SK-N-MC (cell line): ENCODE data around the gene TRIM75.
"Not testable (repeated sequence)": the region's sequence is repeated elsewhere in the genome, so short reads cannot be mapped to it uniquely, and the experiment has no call there.

ENCODE experiments used
- DNase-seq: peaks from one replicate; pipeline ENCODE4 v3.0.0-alpha.2; 2011; ENCODE audit warnings: low read depth, low spot score
- H3K27ac ChIP-seq: fragments of 200-600 bp; sonication (generic); 2 replicates; pipeline ENCODE4 v1.5.1; 2016; ENCODE audit warnings: mixed run types
- H3K36me3 ChIP-seq: fragments of 200-600 bp; sonication (generic); 2 replicates; pipeline ENCODE4 v1.6.1; 2017; ENCODE audit warnings: antibody characterized with exemption, low read length, mixed read lengths; ENCODE audit not compliant: insufficient read depth
- H3K4me3 ChIP-seq: fragments of 200-600 bp; sonication (generic); 2 replicates; pipeline ENCODE4 v1.5.1; 2016
- H3K9ac ChIP-seq: fragments of 200-600 bp; sonication (generic); 2 replicates; pipeline ENCODE4 v1.8.0; 2017; ENCODE audit warnings: mixed run types, mixed read lengths; ENCODE audit not compliant: insufficient read length
- H3K9me3 ChIP-seq: fragments of 200-600 bp; sonication (generic); 2 replicates; pipeline ENCODE4 v1.6.1; 2017; ENCODE audit warnings: low read depth, mild to moderate bottlenecking, antibody characterized with exemption, low read length, moderate library complexity, mixed read lengths
- EZH2 ChIP-seq: fragments of 200-600 bp; sonication (generic); IDR thresholded peaks from one replicate; pipeline ENCODE4 v1.6.1; 2017; ENCODE audit warnings: antibody characterized with exemption
- FOXP2 ChIP-seq: optimal IDR thresholded peaks from 2 replicates; pipeline ENCODE3; 2011; ENCODE audit warnings: mild to moderate bottlenecking, moderate library complexity; ENCODE audit not compliant: insufficient read depth; ENCODE audit errors: extremely low read length, control extremely low read depth
- POLR2AphosphoS5 ChIP-seq: IDR thresholded peaks from 2 replicates; pipeline ENCODE4 v1.6.1; 2012; ENCODE audit warnings: mild to moderate bottlenecking, low read depth, low read length, borderline replicate concordance

The TRIM75 gene

DNA sequence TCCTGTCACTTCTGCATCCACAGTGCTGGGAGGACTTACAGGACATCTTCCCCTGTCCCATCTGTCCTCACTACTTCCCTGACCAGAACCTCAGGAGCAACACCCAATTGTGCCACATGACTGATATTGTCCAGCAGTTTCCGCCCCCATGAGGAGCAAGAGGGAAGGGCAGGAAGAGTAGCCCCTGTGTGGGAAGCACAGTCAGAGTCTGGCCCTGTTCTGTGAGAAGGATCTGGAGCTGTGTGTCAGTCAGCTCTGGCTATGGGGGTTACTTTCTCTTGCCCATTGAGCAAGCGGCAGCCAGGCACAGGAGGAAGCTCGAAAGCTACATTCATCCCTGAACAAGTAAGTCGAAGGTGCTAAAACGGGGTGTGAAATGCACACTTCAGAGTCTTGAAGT lies 36.7 kb upstream of the TRIM75 start:
- DNase-seq, result no peak
- H3K4me3 ChIP-seq, result no peak overlapping the region
- no peaks in the 10 kb centered on the region for H3K36me3 ChIP-seq
- no peaks in the 10 kb centered on the region for H3K9me3 ChIP-seq
- no peak overlapping the region for H3K27ac ChIP-seq
- H3K9ac ChIP-seq, result no peak overlapping the region
- no peak for TF ChIP-seq EZH2
- TF ChIP-seq POLR2AphosphoS5, result no peak
- no peak for TF ChIP-seq FOXP2

DNA sequence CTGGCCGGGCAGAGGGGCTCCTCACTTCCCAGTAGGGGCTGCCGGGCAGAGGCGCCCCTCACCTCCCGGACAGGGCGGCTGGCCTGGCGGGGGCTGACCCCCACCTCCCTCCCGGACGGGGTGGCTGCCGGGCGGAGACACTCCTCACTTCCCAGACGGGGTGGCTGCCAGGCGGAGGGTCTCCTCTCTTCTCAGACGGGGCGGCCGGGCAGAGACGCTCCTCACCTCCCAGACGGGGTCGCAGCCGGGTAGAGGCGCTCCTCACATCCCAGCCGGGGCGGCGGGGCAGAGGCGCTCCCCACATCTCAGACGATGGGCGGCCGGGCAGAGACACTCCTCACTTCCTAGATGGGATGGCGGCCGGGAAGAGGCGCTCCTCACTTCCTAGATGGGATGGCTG lies 33.7 kb upstream of the TRIM75 start:
- H3K9ac ChIP-seq, H3K4me3 ChIP-seq, H3K36me3 ChIP-seq: not testable (repeated sequence)

DNA sequence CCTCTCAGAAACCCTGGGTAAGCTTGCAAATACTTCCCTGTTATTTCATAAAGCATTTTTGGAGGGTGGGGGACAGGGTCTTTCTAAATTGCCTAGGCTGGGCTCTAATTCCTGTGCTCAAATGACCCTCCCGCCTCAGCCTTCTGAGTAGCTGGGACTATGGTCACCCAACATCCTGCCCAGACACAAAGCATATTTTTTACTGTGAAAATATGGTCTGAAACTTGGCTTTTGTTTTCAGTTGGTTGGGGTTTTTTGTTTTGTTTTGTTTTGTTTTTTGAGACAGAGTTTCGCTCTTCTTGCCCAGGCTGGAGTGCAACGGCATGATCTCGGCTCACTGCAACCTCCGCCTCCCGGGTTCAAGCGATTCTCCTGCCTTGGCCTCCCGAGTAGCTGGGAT lies 27.9 kb upstream of the TRIM75 start:
- not testable (repeated sequence) for H3K9me3 ChIP-seq, H3K4me3 ChIP-seq, H3K9ac ChIP-seq, DNase-seq, H3K36me3 ChIP-seq, H3K27ac ChIP-seq

More for the DNA sequence above, 33.7 kb upstream of the TRIM75 start:
- not testable (repeated sequence) for H3K27ac ChIP-seq, H3K9me3 ChIP-seq, DNase-seq

DNA sequence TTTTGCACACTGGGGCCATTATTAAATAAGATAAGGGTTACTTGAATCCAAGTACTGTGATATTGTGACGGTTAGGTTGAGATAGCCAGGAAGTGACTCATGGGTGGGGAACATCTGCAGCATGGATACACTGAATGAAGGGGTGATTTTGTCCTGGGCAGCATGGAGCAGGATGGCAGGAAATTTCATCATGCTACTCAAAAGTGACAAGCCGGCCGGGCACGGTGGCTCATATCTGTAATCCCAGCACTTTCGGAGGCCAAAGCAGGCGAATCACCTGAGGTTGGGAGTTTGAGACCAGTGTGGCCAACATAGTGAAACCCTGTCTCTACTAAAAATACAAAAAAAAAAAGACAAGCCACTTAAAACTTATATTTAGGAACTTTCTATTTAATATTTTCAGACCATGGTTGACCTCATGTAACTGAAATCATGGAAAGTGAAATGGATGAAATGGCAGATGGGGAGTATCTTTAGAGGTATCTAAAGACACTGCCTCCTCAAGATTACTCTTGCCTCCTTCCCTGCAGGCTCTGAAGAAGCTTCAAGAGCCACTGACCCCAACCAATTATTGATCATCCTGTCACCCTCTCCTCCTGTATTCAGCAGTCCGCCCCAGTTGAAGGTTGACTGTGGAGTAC lies 25.8 kb upstream of the TRIM75 start:
- H3K36me3 ChIP-seq, result no peaks in the 10 kb centered on the region
- H3K9me3 ChIP-seq, result no peaks in the 10 kb centered on the region
- no peak for TF ChIP-seq FOXP2
- no peak for TF ChIP-seq POLR2AphosphoS5
- no peak for TF ChIP-seq EZH2
- H3K27ac ChIP-seq, result no peak overlapping the region
- no peak overlapping the region for H3K4me3 ChIP-seq
- DNase-seq, result no peak
- no peak overlapping the region for H3K9ac ChIP-seq

DNA sequence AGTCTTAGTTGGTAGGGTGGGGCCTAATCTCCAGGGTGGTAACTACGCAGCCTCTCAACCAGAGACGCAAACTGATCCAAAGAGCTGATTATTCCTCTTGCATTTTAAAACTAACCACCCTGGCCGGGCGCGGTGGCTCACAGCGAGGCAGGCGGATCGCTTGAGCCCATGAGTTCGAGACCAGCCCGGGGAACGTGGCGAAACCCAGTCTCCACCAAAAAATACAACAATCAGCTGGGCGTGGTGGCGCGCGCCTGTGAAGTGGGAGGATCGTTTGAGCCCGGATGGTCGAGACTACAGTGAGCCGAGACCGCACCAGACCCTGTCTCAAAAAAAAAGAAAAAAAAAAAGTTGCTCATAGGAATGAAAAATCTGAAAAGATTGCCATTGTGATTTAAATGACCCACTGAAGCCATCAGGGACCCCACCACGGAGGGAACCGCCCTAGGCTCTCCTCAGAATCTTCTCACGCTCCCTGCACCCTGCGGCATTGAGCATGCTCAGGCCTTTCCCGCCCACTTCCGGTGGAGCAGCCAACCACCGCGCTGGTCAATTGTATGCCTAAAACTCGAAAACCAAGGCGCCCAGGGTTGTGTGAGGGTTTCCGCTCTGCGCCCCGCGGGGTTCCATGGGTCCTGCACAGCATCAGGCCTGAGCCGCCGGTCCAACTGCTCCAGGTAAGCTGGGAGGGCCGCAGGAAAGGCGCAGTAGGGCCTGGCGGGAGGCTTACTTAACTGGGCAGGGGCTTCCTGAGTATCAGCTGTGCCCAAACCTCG lies 22.0 kb upstream of the TRIM75 start, which contains the start of gene TRIM60:
Gene TRIM60 (plus strand): TSS at position 564 of the 776 bp plus-strand sequence. CDS start 8,074 bp downstream, outside the sequence.
- H3K27ac ChIP-seq, result no peak within 1 kb of the TSS
- DNase-seq, result no peak
- TF ChIP-seq FOXP2, result no peak
- no peak within 1 kb of the TSS for H3K9ac ChIP-seq
- H3K36me3 ChIP-seq, result no peaks in the 10 kb centered on the region
- H3K9me3 ChIP-seq, result no peaks in the 10 kb centered on the region
- H3K4me3 ChIP-seq, result no peak within 1 kb of the TSS

DNA sequence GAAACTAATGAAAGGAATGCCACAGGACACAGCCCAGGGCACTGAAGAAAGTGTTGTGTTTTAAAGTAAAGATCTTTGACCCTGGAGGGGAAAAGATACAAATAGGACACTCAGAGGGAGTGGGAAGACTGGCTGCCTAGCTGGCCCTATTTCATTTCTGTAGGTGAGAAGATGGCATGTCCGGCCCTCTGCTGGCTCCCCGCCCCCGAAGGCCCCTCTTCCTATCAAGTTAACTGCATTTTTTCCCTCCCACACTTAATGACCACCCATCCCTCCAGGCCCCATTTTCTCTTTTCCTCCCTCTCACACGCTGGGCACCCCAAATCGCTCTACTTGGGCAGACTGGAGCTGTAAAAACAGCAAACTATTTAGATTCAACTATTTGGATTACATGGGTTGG lies 5.5 kb upstream of the TRIM75 start:
- DNase-seq, result no peak
- Histone ChIP-seq H3K4me3 (no peak overlapping the region), H3K9me3 (no peaks in the 10 kb centered on the region), H3K9ac (no peak overlapping the region), H3K36me3 (no peaks in the 10 kb centered on the region), H3K27ac (no peak overlapping the region)
- TF ChIP-seq EZH2 (no peak), POLR2AphosphoS5 (no peak), FOXP2 (no peak)

DNA sequence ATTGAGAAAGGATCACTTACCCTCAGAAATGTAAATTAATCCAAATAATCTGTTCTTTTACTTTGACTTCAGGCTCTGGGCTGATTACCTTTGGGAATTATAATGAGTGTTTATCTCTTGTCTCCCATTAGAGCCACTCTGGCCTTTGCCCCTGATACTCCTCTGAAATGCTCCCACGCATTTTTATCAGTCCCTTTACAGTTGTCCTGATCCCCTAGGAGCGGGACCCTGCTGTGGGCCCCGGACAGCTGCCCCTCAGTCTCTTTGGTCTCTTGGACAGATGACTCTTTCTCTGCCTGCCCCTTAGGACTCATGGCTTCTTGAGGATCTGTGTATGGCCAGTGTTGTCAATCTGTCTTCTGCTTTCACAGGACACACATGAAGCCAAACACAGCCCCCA lies 1.0 kb upstream of the TRIM75 start:
- H3K9ac ChIP-seq, result no peak overlapping the region
- no peak overlapping the region for H3K4me3 ChIP-seq
- no peaks in the 10 kb centered on the region for H3K9me3 ChIP-seq
- no peak overlapping the region for H3K27ac ChIP-seq
- no peak for DNase-seq
- H3K36me3 ChIP-seq, result no peaks in the 10 kb centered on the region
- TF ChIP-seq POLR2AphosphoS5 (no peak), FOXP2 (no peak), EZH2 (no peak)

DNA sequence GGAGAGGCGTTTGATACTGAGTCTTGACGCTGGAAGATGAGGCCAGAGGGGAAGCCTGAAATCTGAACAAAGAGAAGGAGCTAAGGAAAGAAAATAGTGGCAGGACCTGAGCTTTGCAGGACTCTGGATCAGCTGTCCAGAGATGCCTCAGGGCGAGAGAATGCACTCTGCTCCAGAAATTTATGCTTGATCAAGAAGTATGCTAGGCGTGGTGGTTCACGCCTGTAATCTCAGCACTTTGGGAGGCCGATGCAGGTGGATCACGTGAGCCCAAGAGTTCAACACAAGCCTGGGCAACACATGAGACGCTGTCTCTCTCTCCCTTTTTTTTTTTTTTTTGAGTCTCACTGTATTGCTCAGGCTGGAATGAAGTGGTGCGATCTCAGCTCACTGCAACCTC lies 1.9 kb downstream of the TRIM75 start:
- Histone ChIP-seq H3K36me3 (no peaks in the 10 kb centered on the region), H3K4me3 (no peak overlapping the region), H3K9ac (no peak overlapping the region), H3K27ac (no peak overlapping the region), H3K9me3 (no peaks in the 10 kb centered on the region)
- no peak for TF ChIP-seq FOXP2
- no peak for TF ChIP-seq EZH2
- TF ChIP-seq POLR2AphosphoS5, result no peak
- no peak for DNase-seq

DNA sequence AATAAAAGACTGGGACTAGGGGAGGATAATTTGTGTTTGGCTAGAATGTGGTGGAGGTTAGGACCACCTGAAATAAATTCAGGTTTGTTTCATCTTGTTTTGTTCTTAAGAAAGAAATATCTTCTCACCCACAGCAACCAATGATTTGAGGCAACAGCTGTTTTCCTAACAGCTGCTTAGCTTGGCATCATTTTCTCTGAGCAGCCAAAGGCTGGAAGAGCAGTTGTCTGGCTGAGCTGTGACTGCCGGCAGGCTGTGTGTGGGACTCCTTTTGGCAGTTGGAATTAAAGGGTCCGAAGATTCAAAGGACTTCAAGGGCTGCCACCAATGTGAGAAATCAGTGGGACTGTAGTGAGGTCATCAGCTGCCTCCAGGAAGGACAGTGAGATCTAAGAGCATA lies 5.0 kb downstream of the TRIM75 start:
- Histone ChIP-seq H3K36me3 (no peaks in the 10 kb centered on the region), H3K27ac (no peak overlapping the region), H3K4me3 (no peak overlapping the region), H3K9me3 (no peaks in the 10 kb centered on the region), H3K9ac (no peak overlapping the region)
- DNase-seq, result no peak
- no peak for TF ChIP-seq POLR2AphosphoS5
- TF ChIP-seq EZH2, result no peak
- no peak for TF ChIP-seq FOXP2
